ENCODE results near the gene KCNK4.

GRCh38 chr11:64304316-64305072 lies 13.4 kb downstream of the KCNK4 start:
- TF ChIP-seq CTCF (IDR thresholded peaks at IDR 0.05) (peak; percentile 79 to 94 (median 88)), POLR2A (IDR thresholded peaks at IDR 0.05) (peak in 1 of 2 donors; percentile 57)

All from adrenal gland (tissue), 5 donors.